Measurements from ENCODE around the gene TMEM171. TPM values are rescaled to one million over a fixed set of nuclear protein-coding genes. Genes with fewer than 3 reads are reported as not detected.

Gene TMEM171
- total and polyA plus RNA-seq, 2 of the 4 experiments (the other 2 are of a cell fraction), result 3.0 to 5.1 TPM

DNA sequence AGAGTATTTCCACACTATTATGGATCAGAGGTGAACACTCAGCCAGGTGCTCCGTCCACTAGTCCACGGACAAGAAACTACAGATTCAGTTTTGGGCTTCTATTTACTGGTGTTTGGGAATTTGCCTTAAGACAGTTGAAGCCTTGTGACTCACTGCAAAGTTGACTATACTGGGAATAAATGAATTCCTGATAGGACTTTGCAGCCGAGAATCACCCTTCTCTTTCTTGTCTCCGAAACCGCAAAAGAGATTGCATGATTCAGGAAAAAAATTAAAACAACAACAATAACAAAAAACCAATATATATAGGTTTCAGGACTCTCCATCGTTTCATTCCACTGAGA lies 716 bp downstream of the TMEM171 start:
- Histone ChIP-seq H3K27ac (ENCODE audit: insufficient read depth, low read length) (no peak overlapping the region), H3K4me1 (ENCODE audit: control insufficient read depth, insufficient read depth, low read length) (peaks cover 6% of the 10 kb centered on the region), H4K8ac (ENCODE audit: low read depth in 2 of 2, low read length in 2 of 2) (peak overlapping the region in 1 of 2 experiments; percentile 33; a peak in 1 of 4 replicates), H3K36me3 (ENCODE audit: control insufficient read depth, insufficient read depth, low read length) (no peaks in the 10 kb centered on the region), H3K4me2 (ENCODE audit: low read depth, low read length) (peak overlapping the region; percentile 98), H3K23ac (ENCODE audit: low read depth, low read length) (peak overlapping the region; percentile 64), H3K4me3 (ENCODE audit: insufficient read depth, low read depth, low read length) (peak overlapping the region; percentile 72; the same call in 1 of the 2 replicates), H2BK5ac (ENCODE audit: low read depth, low read length, poor library complexity, severe bottlenecking) (no peak overlapping the region), H4K91ac (ENCODE audit: insufficient read depth, low read depth, low read length) (no peak overlapping the region), H3K18ac (ENCODE audit: low read depth, low read length) (no peak overlapping the region), H4K5ac (ENCODE audit: low read depth, low read length) (no peak overlapping the region), H3K79me1 (ENCODE audit: low read depth in 1 of 2, low read length in 2 of 2) (no peaks in the 10 kb centered on the region), H3K4ac (ENCODE audit: low read depth, low read length) (no peak overlapping the region; the same call in 1 of the 2 replicates), H3K56ac (ENCODE audit: extremely low read depth, insufficient read depth, low read length) (no peak overlapping the region), H3K9me1 (ENCODE audit: insufficient read depth, low read length) (peaks cover 4% of the 10 kb centered on the region), H2BK15ac (ENCODE audit: low read depth, low read length) (no peak overlapping the region), H3K27me3 (ENCODE audit: control insufficient read depth, insufficient read depth, low read length) (peaks cover 3% of the 10 kb centered on the region; the same call in 1 of the 2 replicates), H3K14ac (replicated peaks; ENCODE audit: low read depth, low read length) (peak overlapping the region; percentile 39; the same call in 1 of the 2 replicates), H2BK20ac (ENCODE audit: low read depth, low read length) (no peak overlapping the region), H2BK120ac (ENCODE audit: low read depth, low read length) (peak overlapping the region; percentile 23; the same call in 1 of the 2 replicates), H3K9me3 (ENCODE audit: control insufficient read depth, insufficient read depth, low read length) (peaks cover 3% of the 10 kb centered on the region), H3K9ac (ENCODE audit: low read depth, low read length) (no peak overlapping the region), H2AK9ac (replicated peaks; ENCODE audit: low read depth, low read length, poor library complexity) (peak overlapping the region; percentile 70), H2AK5ac (ENCODE audit: low read depth, low read length) (no peak overlapping the region), H2AFZ (replicated peaks; ENCODE audit: low read length, poor library complexity) (peak overlapping the region; percentile 90), H4K20me1 (ENCODE audit: insufficient read depth, low read length) (no peaks in the 10 kb centered on the region)
- ChIA-PET POLR2A (ENCODE audit: unreplicated experiment) (no interaction called here), CTCF (no interaction called here)
- WGBS, 2 experiments (ENCODE audit: extremely low coverage in 2 of 2, insufficient read length in 1 of 2), result no CpG with 5 or more reads among the region's 6 CpGs
- intact Hi-C loops (cut with micrococcal nuclease) (no loop called here), in situ Hi-C loops (cut with MboI; ENCODE audit: low sequenced_read_pairs) (no loop called here), dilution Hi-C loops (cut with HindIII; ENCODE audit: low sequenced_read_pairs, unreplicated experiment) (no loop called here)
- ATAC-seq (ENCODE audit: low read depth) (peak; percentile 30; the same call in 1 of the 2 replicates), DNase-seq (peak; percentile 47)
- BruUV-seq (replicated peaks), result no TSS peak
- TF ChIP-seq RAD21 (IDR thresholded peaks at IDR 0.05; ENCODE audit: low read length), result no peak
- TF ChIP-seq RFX5 (IDR thresholded peaks at IDR 0.05; ENCODE audit: low read depth, low read length), result no peak
- TF ChIP-seq MAZ (IDR thresholded peaks at IDR 0.05; ENCODE audit: borderline replicate concordance, low read depth, low read length), result no peak
- no peak for TF ChIP-seq ELK1 (IDR thresholded peaks at IDR 0.05; ENCODE audit: borderline replicate concordance, low read depth, low read length)
- no peak for TF ChIP-seq CEBPB (IDR thresholded peaks at IDR 0.05; ENCODE audit: low read depth, low read length)
- TF ChIP-seq SMC3 (IDR thresholded peaks at IDR 0.05; ENCODE audit: low read depth, low read length), result no peak
- TF ChIP-seq, protein P1, sequence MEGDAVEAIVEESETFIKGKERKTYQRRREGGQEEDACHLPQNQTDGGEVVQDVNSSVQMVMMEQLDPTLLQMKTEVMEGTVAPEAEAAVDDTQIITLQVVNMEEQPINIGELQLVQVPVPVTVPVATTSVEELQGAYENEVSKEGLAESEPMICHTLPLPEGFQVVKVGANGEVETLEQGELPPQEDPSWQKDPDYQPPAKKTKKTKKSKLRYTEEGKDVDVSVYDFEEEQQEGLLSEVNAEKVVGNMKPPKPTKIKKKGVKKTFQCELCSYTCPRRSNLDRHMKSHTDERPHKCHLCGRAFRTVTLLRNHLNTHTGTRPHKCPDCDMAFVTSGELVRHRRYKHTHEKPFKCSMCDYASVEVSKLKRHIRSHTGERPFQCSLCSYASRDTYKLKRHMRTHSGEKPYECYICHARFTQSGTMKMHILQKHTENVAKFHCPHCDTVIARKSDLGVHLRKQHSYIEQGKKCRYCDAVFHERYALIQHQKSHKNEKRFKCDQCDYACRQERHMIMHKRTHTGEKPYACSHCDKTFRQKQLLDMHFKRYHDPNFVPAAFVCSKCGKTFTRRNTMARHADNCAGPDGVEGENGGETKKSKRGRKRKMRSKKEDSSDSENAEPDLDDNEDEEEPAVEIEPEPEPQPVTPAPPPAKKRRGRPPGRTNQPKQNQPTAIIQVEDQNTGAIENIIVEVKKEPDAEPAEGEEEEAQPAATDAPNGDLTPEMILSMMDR (conservative IDR thresholded peaks at IDR 0.05; ENCODE audit: low read depth, low read length), result no peak
- TF ChIP-seq RCOR1 (IDR thresholded peaks at IDR 0.05; ENCODE audit: insufficient replicate concordance, low read length), result no peak
- no peak for TF ChIP-seq FOS (IDR thresholded peaks at IDR 0.05; ENCODE audit: low read depth, low read length)
- no peak for TF ChIP-seq CHD1 (IDR thresholded peaks at IDR 0.05; ENCODE audit: low read depth, low read length)
- TF ChIP-seq NFE2L2 (IDR thresholded peaks at IDR 0.05; ENCODE audit: low read depth, low read length), result no peak
- no peak for TF ChIP-seq POLR2A (IDR thresholded peaks at IDR 0.05; ENCODE audit: low read depth, low read length)
- TF ChIP-seq BHLHE40 (IDR thresholded peaks at IDR 0.05; ENCODE audit: low read depth, low read length), result no peak
- TF ChIP-seq MAFK (IDR thresholded peaks at IDR 0.05; ENCODE audit: low read depth, low read length), result no peak
- TF ChIP-seq MXI1 (IDR thresholded peaks at IDR 0.05; ENCODE audit: borderline replicate concordance, low read depth, low read length), result no peak
- no peak for TF ChIP-seq USF2 (IDR thresholded peaks at IDR 0.05; ENCODE audit: low read depth, low read length)
